Stimulated activated CD8-positive, alpha-beta memory T cell treated with anti-CD3 and anti-CD28 coated beads, Interleukin-15, amount 100 ng/mL, for 1 hour (primary cell): ENCODE measurements around the gene DOC2B.
"Not testable (repeated sequence)": the region's sequence is repeated elsewhere in the genome, so short reads cannot be mapped to it uniquely, and the experiment has no call there.

Source experiments
- DNase-seq: peaks from one replicate; pipeline ENCODE4 v3.0.0-alpha.2; 2020; ENCODE audit warnings: low read depth

The DOC2B gene

DNA sequence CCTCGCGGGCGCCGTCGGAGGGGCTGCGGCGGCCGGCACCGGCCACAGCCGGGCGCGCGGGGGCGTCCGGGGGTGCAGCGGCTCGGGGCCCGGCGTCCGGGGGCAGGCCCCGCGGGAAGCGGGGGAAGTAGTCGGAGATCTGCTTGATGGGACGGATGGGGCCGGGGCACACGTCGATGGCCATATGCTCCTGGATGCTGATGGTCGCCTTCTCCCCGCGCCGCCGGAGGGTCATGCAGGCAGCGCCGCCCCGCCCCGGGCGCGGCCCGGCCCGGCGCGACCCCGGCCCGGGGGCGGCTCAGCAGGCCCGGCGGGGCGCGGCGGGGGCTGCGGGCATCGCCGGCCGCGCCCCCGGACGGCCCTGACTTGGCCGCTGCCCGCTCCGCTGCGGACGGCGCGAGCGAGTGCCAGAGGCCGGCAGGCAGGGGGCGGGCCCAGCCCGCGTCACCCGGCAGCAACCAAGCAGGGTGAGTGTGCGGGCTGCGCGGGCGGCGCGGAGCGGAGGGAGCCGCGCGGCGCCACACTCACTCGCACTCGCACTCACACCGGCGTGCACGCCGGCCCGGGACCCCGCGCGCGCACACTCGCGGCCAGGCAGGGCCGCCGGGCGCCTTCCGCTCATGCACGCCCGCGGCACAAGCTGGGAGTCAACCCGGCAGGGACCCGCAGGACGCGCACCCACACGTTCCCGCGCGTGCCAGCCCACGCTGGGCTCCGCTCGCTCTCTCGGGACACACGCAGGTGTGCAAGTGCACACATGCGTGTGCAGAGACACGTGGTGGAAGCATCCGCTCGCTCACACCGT is at the start of gene DOC2B:
TSS of gene DOC2B (minus strand) at position 406 of the 805 bp plus-strand sequence. CDS start at position 235, 171 bp downstream.
- DNase-seq, result no peak

- DNase-seq, result no peak
These were observed 48.9 kb upstream of the DOC2B start for GRCh38 chr17:230395-230770.

DNA sequence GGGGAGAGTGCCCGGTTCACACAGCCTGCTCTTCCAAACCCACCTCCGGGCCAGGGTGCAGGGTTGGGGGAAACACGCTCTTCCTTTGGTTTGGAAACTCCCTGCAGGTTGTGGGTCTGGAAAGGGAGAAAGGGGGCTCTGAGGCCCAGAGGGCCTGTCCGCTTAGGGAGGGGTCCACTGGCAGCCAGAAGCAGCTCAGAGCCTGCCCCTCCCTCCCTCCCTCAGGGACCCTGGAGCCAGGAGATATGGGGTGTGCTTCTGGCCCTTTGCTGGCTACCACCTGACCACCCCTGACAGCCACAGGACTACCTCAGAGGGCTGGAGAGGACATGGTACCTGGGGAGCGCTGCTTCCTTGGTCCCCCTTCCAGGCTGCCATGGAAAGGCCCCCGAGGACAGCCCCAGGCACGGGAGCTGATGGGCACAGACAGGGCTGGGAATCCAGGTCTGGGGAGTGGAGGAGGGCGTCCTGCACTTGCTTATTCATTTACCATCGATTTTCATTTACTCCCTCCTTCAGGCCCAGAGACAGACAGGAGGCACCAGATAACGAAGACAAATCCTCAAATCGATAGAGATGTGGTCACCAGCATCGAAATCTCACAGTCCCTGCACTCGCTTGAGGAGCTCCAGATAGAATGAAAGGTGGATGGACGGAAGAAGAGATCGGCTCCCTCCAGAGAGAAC is 48.4 kb upstream of the DOC2B start:
- DNase-seq, result no peak

- no peak for DNase-seq
These were observed 47.7 kb upstream of the DOC2B start for GRCh38 chr17:228951-229708.

DNA sequence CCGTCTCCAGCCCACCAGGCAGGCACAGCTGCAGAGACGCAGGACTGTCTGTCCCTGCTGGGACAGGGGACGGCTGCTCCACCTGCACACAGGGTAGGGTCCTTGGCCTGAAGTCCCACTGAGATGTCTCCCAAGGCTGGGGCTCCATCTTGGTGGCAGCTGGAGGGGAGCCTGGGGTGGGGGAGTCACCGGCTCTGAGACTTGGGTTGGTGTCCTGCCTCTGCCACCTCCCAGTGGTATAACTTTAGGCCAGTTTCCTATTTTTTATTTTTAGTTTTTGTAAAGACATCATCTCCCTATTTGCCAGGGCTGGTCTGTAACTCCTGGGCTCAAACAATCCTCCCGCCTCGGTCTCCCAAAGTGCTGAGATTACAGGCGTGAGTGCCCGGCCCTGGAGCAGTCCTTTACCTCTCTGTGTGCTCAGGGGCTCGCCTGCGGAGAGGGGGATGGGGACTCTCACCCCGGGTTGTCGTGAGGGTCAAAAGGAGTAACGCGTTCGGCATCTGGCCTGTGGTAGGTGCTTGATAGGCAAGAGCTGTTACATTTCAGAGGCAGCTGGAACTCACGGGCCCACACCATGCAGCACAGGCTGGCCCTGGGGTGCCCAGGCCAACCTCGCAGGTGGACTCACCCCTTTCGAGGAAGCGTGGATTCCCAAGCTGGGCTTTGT is 46.6 kb upstream of the DOC2B start:
- no peak for DNase-seq

- no peak for DNase-seq
These were observed 45.9 kb upstream of the DOC2B start for GRCh38 chr17:227078-227945.

GRCh38 chr17:226108-227077 is 44.9 kb upstream of the DOC2B start:
- DNase-seq, result no peak

- DNase-seq, result no peak
These were observed 44.1 kb upstream of the DOC2B start for GRCh38 chr17:225551-225950.

DNA sequence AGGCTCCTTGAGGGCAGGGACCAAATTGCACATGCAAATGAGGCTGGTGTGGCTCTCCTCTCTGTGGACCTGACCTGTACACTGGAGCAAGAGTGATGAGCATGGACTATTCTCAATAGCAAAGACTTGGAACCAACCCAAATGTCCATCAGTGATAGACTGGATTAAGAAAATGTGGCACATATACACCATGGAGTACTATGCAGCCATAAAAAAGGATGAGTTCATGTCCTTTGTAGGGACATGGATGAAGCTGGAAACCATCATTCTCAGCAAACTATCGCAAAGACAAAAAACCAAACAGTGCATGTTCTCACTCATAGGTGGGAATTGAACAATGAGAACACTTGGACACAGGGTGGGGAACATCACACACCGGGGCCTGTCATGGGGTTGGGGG is 43.1 kb upstream of the DOC2B start:
- DNase-seq, result not testable (repeated sequence)

DNA sequence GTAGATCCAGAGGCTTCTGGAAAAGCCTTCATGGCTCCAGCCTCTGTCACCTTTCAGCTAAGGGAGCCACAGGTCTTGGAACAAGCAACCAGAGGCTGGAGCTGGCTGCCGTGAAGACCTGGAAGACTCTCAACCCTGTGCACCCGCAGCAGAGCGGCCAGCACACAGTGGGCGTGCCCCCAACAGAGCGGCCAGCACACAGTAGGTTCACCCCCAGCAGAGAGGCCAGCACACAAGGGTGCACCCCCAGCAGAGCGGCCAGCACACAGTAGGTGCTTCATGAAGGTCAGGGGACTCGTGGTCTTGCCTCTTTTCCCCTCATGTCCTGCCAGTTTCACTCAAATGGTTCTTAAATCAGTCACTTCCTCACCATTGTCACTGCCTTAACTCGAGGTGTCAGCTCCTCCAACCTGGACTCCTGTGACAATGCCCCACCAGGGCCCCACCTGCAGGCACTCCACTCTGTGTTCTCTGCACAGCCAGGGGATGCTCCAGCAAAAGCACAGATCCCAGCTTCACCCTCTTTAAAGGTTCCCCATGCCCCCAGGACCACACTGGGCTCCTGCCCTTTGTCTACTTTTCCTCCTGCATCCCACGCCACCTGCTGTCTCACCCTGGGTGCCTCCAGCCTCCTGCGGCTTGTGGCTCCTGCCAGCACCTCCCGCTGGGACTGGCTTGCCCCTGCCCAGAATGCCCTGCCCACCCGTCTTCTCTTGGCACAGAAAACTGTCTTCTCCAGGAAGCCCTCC is 42.4 kb upstream of the DOC2B start:
- no peak for DNase-seq

DNA sequence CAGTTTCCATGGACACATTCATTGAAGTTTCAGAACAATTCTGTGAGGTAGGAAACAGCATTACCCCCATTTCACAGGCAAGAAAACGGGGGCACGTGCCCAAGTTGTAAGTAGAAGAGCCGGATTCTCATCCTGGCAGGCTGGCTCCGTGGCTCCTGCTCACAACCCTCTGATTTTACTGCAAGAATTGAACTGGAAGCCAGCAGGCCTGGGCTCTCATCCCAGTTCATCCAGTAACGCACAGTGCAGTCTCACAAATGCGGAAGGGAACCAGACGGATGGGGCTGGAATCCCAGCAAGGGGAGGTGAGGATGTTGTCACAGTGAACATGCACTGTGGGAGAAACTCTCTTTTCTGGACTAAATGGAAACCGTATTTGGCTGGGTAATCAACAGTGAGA is 40.7 kb upstream of the DOC2B start:
- no peak for DNase-seq

DNA sequence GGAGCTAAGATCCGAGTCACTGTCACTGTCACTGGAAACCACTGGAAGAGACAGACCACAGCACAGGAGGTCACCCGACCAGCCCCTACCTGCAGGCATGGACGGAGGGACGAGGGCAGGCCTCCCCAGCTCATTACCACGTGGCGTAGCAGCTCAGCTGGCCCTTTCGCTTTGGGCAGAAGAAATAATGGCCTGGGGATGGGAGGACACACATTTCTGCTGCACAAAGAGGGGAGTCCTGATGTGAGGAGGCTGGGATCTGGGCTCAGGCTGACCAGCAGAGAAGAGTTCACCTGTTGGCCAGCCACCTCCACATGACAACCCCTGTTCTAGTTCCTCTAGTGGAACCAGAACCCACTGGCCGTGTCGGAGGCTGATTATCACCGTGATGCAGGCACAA is 38.2 kb upstream of the DOC2B start:
- DNase-seq, result no peak

DNA sequence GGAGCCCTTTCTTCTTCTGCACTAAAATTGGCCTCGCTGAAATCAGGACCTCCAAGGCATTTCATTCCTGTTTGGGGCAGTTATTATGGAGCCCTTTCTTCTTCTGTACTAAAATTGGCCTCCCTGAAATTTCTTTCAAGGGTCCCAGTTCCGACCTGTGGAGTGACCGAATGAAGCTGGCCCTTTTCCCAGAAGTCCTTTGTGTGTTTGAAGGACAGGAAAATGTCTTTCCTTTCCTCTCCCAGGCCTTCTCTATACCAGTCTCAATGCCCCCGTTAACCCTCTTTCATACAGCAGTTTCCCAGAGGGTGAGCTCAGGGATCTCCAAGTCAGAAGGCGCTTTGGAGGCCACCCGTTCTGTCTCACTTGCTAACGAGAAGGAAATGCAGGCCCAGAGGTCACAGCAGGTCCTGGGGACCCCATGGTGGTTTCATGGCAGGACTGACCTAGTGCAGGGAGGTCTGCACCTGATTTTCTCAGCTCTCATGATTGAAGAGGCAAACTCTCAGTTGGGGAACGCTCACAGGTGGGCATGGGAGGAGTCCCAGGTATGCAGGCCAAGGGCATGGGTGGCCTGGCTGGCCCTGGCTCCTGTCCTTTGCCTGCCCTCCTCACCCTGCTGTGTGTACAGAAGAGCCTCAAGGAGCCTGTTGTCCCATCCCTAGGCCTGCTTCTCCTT is 37.1 kb upstream of the DOC2B start:
- no peak for DNase-seq

GRCh38 chr17:216625-217024 is 35.2 kb upstream of the DOC2B start:
- DNase-seq, result no peak

DNA sequence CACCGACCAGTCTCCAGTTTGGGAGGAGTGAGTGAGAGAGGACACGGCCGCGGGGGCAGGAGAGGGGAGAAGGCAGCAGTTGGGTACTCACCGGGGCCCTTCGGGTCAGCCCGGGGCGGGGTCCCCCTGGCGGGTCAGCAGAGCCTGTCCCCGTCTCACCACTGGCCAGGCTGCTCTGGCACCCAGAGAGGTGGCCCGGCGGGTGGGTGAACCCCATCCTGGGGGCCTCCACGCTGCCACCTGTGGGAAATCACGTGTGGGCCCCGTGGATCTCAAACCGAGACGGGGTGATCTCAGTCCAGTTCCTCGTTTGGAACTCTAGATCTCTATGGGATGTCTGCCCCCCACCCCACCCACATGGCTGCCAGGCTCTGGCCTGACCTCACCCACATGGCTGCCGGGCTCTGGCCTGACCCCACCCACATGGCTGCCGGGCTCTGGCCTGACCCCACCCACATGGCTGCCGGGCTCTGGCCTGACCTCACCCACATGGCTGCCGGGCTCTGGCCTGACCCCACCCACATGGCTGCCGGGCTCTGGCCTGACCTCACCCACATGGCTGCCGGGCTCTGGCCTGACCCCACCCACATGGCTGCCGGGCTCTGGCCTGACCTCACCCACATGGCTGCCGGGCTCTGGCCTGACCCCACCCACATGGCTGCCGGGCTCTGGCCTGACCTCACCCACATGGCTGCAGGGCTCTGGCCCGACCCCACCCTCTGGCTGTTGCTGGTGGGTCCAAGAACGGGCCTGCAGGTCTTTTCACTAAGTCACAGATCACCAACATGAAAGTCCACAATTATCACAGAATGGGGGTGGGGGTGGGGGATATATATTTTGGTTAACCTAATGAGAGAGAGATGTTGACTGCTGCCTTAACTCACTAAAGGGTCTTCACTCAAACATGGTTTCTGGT is 34.4 kb upstream of the DOC2B start:
- DNase-seq, result not testable (repeated sequence)

DNA sequence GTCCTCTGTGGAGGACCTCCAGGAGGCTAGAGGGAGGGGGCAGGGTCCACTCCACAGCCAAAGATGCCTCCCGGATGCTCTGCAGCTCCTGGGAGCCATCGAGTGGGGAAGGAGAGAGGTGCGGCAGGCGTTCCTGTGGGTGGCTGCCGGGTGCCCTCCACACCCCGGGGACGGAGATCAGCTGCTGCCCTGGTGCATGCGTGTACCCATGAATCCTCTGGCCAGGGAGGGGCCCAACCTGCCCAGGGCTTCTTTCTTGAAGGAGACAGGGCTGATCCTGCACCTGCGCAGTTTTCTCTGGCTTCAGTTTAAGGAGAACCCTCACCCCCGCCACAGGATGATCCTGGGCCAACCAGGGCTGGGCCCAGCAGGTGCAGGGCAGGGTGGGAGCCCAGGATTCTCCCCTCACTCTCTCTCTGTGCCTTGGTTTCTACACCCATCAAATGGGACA is 33.5 kb upstream of the DOC2B start:
- no peak for DNase-seq

DNA sequence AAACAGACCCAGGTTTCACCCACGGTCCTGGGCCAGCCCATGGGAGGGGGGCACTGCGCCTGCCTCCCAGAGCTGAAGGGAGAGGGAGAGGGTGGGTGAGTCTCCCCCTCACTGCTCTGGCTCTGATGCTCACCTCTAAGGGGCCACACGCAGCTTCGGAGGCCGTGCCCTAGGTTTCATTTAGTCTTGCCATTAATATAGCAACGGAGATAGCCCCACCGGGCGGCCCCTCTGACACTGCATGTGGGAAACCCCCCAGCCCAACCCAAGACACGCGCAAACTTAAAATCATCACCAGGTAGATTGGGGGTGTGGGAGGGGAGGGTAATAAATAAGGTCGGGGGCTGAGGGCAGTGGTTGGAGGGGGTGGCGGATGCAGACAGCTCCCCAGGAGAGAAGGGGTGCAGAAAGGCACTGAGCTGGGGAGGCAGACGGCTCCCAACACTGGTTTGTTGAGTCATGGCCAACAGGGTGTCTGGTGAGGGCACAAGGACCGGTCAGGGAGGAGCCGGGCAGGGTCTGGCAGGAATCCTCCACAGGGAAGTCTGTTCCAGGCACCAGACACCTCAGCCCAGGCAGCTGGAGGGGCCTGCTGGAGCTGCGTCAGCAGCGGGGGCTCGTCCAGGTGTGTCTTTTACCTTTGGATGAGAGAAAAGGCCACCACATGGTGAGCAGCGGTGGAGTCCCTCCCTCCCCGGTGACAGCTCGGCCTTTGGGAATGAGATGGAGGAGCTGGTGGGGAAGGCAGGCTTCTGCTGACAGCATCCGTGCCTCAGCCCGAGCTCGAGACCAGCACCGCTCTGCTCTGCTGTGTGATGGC is 32.0 kb upstream of the DOC2B start:
- no peak for DNase-seq
